SK-N-SH treated with all-trans-retinoic acid at 6 μM for 48 hours (cell line): ENCODE results near the gene CLIC1.

Experiments
- ATAC-seq: fragments of 200-7000 bp; cut with Tn5 transposase; 3 replicates; pipeline ENCODE4 v1.9.1; 2020; ENCODE audit warnings: mild to moderate bottlenecking, moderate library complexity
- ARNTL ChIP-seq: fragments of 450-650 bp; formaldehyde crosslinking; IDR thresholded peaks from 2 replicates; pipeline ENCODE4 v1.5.0; 2020; ENCODE audit warnings: low read depth, mild to moderate bottlenecking, moderate library complexity, borderline replicate concordance
- BACH2 ChIP-seq: fragments of 250-450 bp; sonication (Bioruptor Pico); IDR thresholded peaks from 2 replicates; pipeline ENCODE4 v1.9.0; 2021; ENCODE audit warnings: mild to moderate bottlenecking, borderline replicate concordance
- ESRRG ChIP-seq: fragments of 250-450 bp; sonication (Bioruptor Pico); IDR thresholded peaks from 2 replicates; pipeline ENCODE4 v1.6.1; 2021; ENCODE audit warnings: mild to moderate bottlenecking
- RARB ChIP-seq: fragments of 250-450 bp; sonication (Bioruptor Pico); IDR thresholded peaks from 2 replicates; pipeline ENCODE4 v1.8.0; 2021; ENCODE audit warnings: mild to moderate bottlenecking, moderate library complexity
- SNAI2 ChIP-seq: fragments of 250-450 bp; sonication (Bioruptor Pico); IDR thresholded peaks from 2 replicates; pipeline ENCODE4 v1.5.0; 2020; ENCODE audit warnings: mild to moderate bottlenecking, moderate library complexity
- TOX ChIP-seq: fragments of 250-450 bp; sonication (Bioruptor Pico); IDR thresholded peaks from 2 replicates; pipeline ENCODE4 v1.8.0; 2021; ENCODE audit warnings: mild to moderate bottlenecking, moderate library complexity, borderline replicate concordance
- ZC3H10 ChIP-seq: fragments of 250-450 bp; sonication (Bioruptor Pico); IDR thresholded peaks from 2 replicates; pipeline ENCODE4 v1.5.1; 2021; ENCODE audit warnings: mild to moderate bottlenecking, moderate library complexity
- ZFP3 ChIP-seq: fragments of 250-450 bp; sonication (Bioruptor Pico); IDR thresholded peaks from 2 replicates; pipeline ENCODE4 v1.5.0; 2020; ENCODE audit warnings: mild to moderate bottlenecking, moderate library complexity
- ZNF8 ChIP-seq: fragments of 450-650 bp; formaldehyde crosslinking; IDR thresholded peaks from 2 replicates; pipeline ENCODE4 v1.5.0; 2020; ENCODE audit warnings: mild to moderate bottlenecking, moderate library complexity
- TF ChIP-seq, protein P1 (sequence below): fragments of 250-450 bp; sonication (Bioruptor Pico); IDR thresholded peaks from 2 replicates; pipeline ENCODE4 v1.5.1; 2021; ENCODE audit warnings: mild to moderate bottlenecking, moderate library complexity
- TF ChIP-seq, protein P2 (sequence below): fragments of 250-450 bp; sonication (Bioruptor Pico); IDR thresholded peaks from 2 replicates; pipeline ENCODE4 v1.5.1; 2020; ENCODE audit warnings: low read depth, mild to moderate bottlenecking, moderate library complexity
- TF ChIP-seq, protein P3 (sequence below): fragments of 250-450 bp; sonication (Bioruptor Pico); IDR thresholded peaks from 2 replicates; pipeline ENCODE4 v1.5.0; 2020; ENCODE audit warnings: mild to moderate bottlenecking, moderate library complexity
- TF ChIP-seq, protein P4 (sequence below): fragments of 250-450 bp; sonication (Bioruptor Pico); IDR thresholded peaks from 2 replicates; pipeline ENCODE4 v1.8.0; 2021; ENCODE audit warnings: low read depth, mild to moderate bottlenecking, moderate library complexity, borderline replicate concordance
- TF ChIP-seq, protein P5 (sequence below): fragments of 250-450 bp; sonication (Bioruptor Pico); IDR thresholded peaks from 2 replicates; pipeline ENCODE4 v1.8.0; 2020; ENCODE audit warnings: mild to moderate bottlenecking, moderate library complexity, borderline replicate concordance

The CLIC1 gene

DNA sequence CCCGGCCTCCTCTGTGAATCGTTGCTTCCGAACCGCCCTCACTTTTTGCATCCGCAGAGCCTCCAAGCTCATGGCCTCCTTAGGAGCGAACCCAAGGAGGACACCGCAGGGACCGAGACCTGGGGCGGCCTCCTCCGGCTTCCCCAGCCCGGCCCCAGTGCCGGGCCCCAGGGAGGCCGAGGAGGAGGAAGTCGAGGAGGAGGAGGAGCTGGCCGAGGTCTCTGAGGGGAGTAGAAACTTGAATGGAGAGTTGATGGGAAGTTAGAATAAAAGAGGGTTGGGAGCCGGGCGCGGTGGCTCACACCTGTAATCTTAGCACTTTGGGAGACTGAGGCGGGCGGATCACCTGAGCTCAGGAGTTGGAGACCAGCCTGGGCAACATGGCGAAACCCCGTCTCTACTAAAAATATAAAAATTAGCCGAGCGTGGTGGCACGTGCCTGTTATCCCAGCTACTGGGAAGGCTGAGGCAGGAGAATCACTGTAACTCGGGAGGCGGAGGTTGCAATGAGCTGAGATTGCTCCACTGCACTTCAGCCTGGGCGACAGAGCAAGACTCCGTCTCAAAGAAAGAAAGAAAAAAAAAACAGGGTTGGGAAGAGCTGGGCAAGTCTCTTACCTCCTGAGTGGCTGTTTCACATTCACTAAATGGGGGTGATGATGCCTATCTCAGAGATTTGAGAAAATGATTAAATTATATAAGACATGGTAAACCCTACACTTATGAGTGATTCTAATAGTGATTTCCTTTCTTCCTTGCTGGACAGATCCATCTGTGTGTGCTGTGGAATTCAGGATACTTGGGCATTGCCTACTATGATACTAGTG is 4.3 kb upstream of the CLIC1 start:
- TF ChIP-seq RARB (CRISPR knock-in tag), result no peak
- no peak for TF ChIP-seq ARNTL (CRISPR knock-in tag)
- TF ChIP-seq, protein P1, sequence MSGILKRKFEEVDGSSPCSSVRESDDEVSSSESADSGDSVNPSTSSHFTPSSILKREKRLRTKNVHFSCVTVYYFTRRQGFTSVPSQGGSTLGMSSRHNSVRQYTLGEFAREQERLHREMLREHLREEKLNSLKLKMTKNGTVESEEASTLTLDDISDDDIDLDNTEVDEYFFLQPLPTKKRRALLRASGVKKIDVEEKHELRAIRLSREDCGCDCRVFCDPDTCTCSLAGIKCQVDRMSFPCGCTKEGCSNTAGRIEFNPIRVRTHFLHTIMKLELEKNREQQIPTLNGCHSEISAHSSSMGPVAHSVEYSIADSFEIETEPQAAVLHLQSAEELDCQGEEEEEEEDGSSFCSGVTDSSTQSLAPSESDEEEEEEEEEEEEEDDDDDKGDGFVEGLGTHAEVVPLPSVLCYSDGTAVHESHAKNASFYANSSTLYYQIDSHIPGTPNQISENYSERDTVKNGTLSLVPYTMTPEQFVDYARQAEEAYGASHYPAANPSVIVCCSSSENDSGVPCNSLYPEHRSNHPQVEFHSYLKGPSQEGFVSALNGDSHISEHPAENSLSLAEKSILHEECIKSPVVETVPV (CRISPR knock-in tag), result no peak
- TF ChIP-seq ZC3H10, result no peak
- no peak for TF ChIP-seq SNAI2 (CRISPR knock-in tag)
- TF ChIP-seq ZNF8 (CRISPR knock-in tag), result no peak
- TF ChIP-seq ESRRG (CRISPR knock-in tag), result no peak
- ATAC-seq, result no peak; the same call in 2 of the 3 replicates

DNA sequence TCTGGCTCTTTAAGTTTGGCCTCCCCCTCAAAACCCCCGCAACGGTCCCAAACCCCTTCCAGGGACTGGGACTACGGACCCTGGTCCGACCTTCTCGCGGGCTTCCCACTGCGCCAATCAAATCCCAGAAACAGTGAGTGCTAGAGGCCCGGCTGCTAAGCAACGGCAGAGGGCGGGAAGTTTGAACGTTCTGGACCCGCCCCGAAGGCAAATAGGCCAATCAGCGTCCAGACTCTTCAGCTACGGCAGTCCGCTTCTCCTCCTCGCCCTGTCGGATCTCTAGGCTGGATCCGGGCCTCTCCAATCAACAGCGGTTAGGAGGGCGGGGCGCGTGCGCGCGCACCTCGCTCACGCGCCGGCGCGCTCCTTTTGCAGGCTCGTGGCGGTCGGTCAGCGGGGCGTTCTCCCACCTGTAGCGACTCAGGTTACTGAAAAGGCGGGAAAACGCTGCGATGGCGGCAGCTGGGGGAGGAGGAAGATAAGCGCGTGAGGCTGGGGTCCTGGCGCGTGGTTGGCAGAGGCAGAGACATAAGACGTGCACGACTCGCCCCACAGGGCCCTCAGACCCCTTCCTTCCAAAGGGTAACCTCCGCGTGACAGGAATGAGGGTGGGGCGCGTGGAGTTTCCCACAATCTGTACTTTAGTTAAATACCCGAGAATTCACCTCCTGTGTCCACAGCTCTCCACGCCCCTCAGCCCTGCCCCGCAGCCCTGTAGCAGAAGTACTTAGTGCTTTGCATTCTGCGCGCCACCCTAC is 3.5 kb upstream of the CLIC1 start, which contains the start of gene MSH5:
Gene MSH5, plus strand, starts transcription at position 367 of the 758 bp plus-strand sequence. CDS start 462 bp downstream, outside the sequence.
- peak; percentile 90 for ATAC-seq
- TF ChIP-seq, protein P1 (CRISPR knock-in tag), result no peak
- no peak for TF ChIP-seq SNAI2 (CRISPR knock-in tag)
- no peak for TF ChIP-seq ZFP3
- TF ChIP-seq BACH2 (CRISPR knock-in tag), result no peak
- TF ChIP-seq, protein P2, sequence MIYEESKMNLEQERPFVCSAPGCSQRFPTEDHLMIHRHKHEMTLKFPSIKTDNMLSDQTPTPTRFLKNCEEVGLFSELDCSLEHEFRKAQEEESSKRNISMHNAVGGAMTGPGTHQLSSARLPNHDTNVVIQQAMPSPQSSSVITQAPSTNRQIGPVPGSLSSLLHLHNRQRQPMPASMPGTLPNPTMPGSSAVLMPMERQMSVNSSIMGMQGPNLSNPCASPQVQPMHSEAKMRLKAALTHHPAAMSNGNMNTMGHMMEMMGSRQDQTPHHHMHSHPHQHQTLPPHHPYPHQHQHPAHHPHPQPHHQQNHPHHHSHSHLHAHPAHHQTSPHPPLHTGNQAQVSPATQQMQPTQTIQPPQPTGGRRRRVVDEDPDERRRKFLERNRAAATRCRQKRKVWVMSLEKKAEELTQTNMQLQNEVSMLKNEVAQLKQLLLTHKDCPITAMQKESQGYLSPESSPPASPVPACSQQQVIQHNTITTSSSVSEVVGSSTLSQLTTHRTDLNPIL (CRISPR knock-in tag), result no peak
- no peak for TF ChIP-seq ESRRG (CRISPR knock-in tag)
- TF ChIP-seq, protein P3, sequence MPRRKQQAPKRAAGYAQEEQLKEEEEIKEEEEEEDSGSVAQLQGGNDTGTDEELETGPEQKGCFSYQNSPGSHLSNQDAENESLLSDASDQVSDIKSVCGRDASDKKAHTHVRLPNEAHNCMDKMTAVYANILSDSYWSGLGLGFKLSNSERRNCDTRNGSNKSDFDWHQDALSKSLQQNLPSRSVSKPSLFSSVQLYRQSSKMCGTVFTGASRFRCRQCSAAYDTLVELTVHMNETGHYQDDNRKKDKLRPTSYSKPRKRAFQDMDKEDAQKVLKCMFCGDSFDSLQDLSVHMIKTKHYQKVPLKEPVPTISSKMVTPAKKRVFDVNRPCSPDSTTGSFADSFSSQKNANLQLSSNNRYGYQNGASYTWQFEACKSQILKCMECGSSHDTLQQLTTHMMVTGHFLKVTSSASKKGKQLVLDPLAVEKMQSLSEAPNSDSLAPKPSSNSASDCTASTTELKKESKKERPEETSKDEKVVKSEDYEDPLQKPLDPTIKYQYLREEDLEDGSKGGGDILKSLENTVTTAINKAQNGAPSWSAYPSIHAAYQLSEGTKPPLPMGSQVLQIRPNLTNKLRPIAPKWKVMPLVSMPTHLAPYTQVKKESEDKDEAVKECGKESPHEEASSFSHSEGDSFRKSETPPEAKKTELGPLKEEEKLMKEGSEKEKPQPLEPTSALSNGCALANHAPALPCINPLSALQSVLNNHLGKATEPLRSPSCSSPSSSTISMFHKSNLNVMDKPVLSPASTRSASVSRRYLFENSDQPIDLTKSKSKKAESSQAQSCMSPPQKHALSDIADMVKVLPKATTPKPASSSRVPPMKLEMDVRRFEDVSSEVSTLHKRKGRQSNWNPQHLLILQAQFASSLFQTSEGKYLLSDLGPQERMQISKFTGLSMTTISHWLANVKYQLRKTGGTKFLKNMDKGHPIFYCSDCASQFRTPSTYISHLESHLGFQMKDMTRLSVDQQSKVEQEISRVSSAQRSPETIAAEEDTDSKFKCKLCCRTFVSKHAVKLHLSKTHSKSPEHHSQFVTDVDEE, result no peak
- TF ChIP-seq, protein P4, sequence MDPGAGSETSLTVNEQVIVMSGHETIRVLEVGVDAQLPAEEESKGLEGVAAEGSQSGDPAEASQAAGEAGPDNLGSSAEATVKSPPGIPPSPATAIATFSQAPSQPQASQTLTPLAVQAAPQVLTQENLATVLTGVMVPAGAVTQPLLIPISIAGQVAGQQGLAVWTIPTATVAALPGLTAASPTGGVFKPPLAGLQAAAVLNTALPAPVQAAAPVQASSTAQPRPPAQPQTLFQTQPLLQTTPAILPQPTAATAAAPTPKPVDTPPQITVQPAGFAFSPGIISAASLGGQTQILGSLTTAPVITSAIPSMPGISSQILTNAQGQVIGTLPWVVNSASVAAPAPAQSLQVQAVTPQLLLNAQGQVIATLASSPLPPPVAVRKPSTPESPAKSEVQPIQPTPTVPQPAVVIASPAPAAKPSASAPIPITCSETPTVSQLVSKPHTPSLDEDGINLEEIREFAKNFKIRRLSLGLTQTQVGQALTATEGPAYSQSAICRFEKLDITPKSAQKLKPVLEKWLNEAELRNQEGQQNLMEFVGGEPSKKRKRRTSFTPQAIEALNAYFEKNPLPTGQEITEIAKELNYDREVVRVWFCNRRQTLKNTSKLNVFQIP, result no peak
- TF ChIP-seq, protein P5, sequence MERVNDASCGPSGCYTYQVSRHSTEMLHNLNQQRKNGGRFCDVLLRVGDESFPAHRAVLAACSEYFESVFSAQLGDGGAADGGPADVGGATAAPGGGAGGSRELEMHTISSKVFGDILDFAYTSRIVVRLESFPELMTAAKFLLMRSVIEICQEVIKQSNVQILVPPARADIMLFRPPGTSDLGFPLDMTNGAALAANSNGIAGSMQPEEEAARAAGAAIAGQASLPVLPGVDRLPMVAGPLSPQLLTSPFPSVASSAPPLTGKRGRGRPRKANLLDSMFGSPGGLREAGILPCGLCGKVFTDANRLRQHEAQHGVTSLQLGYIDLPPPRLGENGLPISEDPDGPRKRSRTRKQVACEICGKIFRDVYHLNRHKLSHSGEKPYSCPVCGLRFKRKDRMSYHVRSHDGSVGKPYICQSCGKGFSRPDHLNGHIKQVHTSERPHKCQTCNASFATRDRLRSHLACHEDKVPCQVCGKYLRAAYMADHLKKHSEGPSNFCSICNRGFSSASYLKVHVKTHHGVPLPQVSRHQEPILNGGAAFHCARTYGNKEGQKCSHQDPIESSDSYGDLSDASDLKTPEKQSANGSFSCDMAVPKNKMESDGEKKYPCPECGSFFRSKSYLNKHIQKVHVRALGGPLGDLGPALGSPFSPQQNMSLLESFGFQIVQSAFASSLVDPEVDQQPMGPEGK (CRISPR knock-in tag), result no peak
- TF ChIP-seq TOX (CRISPR knock-in tag), result no peak
